Left ventricle myocardium superior (tissue), 1 donor: Measurements from ENCODE around the gene NFIB. TPM values are rescaled to one million over a fixed set of nuclear protein-coding genes. Genes with fewer than 3 reads are reported as not detected.

Experiments
- ATAC-seq: fragments of 200-7000 bp; cut with Tn5 transposase; one replicate; pipeline ENCODE4 v1.9.1; 2020; ENCODE audit warnings: mild to moderate bottlenecking, moderate library complexity
- DNase-seq: peaks from one replicate; pipeline ENCODE4 v3.0.0-alpha.2; 2020
- intact Hi-C: fragments of 100-400 bp; cut with micrococcal nuclease; formaldehyde crosslinking; loops from one replicate; pipeline ENCODE4 v1.11.0; 2022
- total RNA-seq: library from RNA; stranded (reverse); fragmentation: NEBNext Ultra II Directional; extraction: Animal tissue kit (Norgen Biotek cat#: 25700); gene quantifications from one replicate; pipeline ENCODE4 v1.2.1, GENCODE V29; 2021
- donor health status: DM: no; HTN: yes; CAD: no; lungs with severe emphysema.

The NFIB gene
- total RNA-seq, 1 donor from 2014 or later = 110 TPM

GRCh38 chr9:14312719-14313377, 1.1 kb downstream of the NFIB start:
- intact Hi-C loops = loop anchor here (10.0 kb wide), 1 partner anchor 58 kb away; no protein-coding TSS in a partner anchor
- ATAC-seq = no peak
- DNase-seq = peak; percentile 62

GRCh38 chr9:14311956-14312685, 1.8 kb downstream of the NFIB start:
- intact Hi-C loops = loop anchor here (10.0 kb wide), 1 partner anchor 57 kb away; no protein-coding TSS in a partner anchor
- ATAC-seq = no peak
- DNase-seq = no peak

DNA sequence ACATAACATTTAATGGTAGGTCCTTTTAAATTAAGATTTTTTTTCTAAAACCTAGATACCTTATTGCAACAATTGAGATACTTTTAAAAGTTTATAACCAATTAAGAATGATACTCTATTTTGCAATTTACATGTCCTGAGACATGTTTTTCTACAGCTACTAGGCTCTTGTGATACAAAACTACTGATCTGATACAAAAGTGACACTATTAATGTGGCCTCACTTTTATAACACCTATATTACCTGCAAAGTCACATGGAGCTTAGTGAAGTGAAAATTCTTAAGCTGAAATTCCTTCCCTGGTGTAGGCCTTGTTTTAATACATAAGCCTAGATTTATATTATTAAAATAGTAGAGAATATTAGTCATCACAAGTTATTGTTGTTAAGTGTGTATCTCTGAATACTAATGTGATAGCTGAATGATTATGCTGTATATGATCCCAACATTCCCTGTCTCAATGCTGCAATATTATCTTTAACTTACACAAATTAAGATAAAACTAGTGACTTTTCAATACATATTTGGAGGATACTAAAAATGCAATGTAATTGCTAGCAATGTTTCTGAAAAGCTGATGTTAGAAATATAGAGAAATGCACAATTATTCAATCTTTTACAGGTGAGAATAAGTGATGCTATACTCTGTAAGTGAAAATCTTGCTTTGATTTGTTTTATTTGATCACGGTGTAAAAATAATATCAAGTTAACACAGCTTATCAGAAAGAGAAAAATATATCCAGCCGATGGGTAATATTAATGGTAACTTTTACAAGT, 2.6 kb downstream of the NFIB start:
- DNase-seq (no peak), ATAC-seq (no peak)
- intact Hi-C loops = loop anchor here (10.0 kb wide), 1 partner anchor 57 kb away; no protein-coding TSS in a partner anchor

- ATAC-seq = no peak
- intact Hi-C loops = loop anchor here (10.0 kb wide), 1 partner anchor 56 kb away; no protein-coding TSS in a partner anchor
- DNase-seq = no peak
Observed at GRCh38 chr9:14310311-14310710, 3.6 kb downstream of the NFIB start.

- DNase-seq (no peak), ATAC-seq (peak; percentile 15)
- intact Hi-C loops = no loop called here
Observed at GRCh38 chr9:14309403-14309802, 4.5 kb downstream of the NFIB start.

DNA sequence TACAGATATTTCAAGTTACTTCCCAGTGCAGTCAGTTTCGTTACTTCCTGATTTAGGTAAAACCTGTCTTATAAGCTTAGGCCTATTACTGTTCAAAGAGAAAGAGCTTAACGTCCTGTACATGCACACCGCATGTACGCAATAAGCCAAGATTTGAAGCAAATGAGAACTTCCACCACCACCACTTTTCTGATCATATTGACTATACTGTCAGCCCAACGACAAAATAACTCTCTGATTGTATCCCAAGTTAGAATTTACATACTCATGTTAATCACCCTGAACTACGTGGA, 5.1 kb downstream of the NFIB start:
- ATAC-seq (no peak), DNase-seq (no peak)
- intact Hi-C loops = no loop called here

DNA sequence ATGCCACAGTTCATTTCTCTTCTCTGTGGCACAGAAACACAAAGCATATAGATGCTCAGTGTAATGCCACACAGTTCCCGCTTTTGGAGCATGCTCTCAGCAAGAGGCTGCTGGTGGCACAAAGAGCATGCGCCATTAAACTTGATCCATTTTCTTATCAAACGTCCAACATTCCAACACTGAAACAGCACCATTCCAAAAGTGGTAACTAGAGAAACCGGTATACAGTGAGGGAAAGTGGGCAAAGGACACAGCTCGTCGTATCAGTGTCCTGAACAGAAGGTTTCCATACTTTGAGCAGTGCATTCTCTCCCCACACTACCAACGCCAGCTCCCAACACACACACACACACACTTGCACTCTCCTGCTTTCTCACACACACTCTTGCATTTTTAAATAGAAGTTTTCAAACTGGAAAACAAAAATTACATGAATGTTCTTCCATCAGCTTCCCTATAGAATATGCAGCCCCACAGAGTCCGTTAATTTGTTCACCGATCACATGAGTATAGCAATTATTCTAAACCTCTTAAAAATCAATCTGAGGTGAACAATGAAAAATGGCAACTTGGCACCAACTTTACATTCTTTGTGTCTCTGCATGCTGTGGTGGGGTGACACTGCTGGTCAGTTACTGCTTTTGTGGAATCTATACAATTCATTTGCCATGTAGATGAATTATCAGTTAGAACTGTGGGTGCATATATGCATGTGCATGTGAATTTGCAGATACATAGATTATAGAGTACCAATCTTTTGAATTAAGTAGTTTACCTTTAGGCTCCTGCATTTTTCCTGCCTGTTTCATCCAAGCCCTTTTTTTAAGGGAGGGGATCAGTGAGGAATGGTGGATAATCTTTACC, 5.7 kb downstream of the NFIB start:
- intact Hi-C loops = no loop called here
- DNase-seq = no peak
- ATAC-seq = peak; percentile 88

DNA sequence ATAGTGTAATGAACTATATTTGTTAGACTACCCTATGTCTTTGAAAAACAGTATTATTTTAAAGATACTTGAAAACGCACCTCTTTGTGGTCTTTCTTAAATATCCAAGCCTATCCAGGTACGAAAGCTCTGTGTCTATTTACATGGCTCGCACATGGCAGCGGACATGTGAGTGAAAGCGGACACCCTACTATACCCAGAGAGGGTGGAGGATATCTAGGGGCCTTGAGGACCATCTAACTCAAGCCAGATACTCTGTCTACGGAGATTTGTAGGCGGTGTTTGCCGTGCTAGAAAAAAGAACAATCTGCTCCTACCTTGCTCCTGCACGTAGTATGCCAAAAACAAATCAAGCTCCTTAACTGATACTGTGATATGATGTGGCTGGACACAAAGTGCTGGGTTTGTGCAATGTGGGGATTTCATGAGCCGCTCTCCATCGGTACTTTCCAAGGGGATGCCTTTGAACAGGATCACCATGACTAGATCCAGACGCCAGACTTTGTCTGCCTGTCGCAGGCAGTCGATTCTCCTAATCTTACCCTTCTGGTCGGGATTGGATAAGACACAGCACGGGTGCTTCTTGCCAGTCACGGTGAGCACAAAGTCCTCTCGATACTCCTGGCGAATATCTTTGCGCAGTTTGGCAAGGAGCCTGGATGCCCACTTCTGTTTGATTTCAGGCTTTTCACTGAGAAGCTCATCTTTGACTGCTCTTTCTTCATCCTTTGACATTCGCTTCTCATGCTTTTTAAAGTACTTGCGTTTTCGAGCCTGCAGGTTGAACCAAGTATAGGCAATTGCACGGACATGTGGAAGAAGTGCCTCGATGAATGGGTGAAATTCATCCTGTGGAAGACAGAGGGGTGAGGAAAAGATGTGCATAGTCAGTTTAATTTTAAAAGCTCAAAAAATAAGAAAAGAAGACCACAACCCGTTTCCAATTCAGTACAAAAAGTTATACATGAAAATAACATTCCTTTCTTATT, 7.0 kb downstream of the NFIB start:
- ATAC-seq = peak; percentile 35
- intact Hi-C loops = no loop called here

GRCh38 chr9:14306188-14306587, 7.8 kb downstream of the NFIB start:
- no peak for DNase-seq
- no peak for ATAC-seq
- intact Hi-C loops = no loop called here

More for the DNA sequence above, 7.0 kb downstream of the NFIB start:
- no peak for DNase-seq

DNA sequence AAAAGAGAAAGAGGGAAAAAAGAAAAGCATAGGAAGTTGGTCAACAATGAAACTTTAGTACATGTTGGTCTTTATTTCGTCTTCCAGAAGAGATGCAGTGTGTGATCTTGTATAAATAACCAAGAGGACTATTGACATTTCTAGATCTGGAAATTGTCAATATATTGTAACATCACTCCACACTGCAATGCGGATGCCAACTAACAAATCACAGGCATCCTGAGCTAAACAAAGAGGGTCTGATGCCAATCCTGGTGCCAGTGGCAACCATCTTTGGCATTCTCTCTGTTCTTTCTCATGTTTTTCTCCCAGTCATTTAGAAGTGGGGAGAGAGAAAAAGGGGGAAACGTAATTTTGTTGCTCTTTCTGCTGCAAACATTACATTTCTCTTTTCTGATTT, 9.7 kb downstream of the NFIB start:
- intact Hi-C loops = no loop called here
- ATAC-seq (no peak), DNase-seq (no peak)

- intact Hi-C loops = no loop called here
- peak; percentile 22 for DNase-seq
- ATAC-seq = no peak
Observed at GRCh38 chr9:14303521-14303920, 10.4 kb downstream of the NFIB start.

- DNase-seq (no peak), ATAC-seq (no peak)
- intact Hi-C loops = no loop called here
Observed at GRCh38 chr9:14303100-14303499, 10.8 kb downstream of the NFIB start.

- ATAC-seq (no peak), DNase-seq (no peak)
- intact Hi-C loops = no loop called here
Observed at GRCh38 chr9:14302405-14302804, 11.5 kb downstream of the NFIB start.

- DNase-seq (no peak), ATAC-seq (peak; percentile 46)
- intact Hi-C loops = no loop called here
Observed at GRCh38 chr9:14301583-14302021, 12.3 kb downstream of the NFIB start.

- intact Hi-C loops = no loop called here
- ATAC-seq (peak; percentile 55), DNase-seq (no peak)
Observed at GRCh38 chr9:14301006-14301405, 12.9 kb downstream of the NFIB start.

GRCh38 chr9:14300588-14300987, 13.4 kb downstream of the NFIB start:
- ATAC-seq (peak; percentile 37), DNase-seq (no peak)
- intact Hi-C loops = no loop called here

- no peak for DNase-seq
- ATAC-seq = peak; percentile 19
- intact Hi-C loops = no loop called here
Observed at GRCh38 chr9:14300040-14300439, 13.9 kb downstream of the NFIB start.

DNA sequence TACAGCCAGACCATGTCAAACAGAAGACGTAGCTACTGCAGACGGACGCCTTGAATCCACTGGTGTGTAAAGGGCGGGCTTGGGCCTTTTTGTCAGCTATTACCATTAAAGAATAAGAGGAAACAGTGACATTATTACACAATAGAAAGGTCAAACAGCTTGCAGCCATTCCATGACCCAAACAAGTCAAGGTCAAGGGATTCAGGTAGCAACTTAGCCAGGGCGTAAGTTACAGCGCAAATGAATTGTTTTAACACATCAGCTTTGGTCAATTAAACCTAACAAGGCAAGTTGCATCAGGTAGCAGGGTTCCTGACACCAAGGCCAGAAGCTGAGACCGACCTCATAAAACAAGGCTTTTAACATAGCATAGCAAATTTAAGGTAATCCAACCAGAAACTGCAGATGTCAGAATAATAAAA, 15.3 kb downstream of the NFIB start:
- ATAC-seq (peak; percentile 15), DNase-seq (no peak)
- intact Hi-C loops = no loop called here
